Smooth muscle cell (in vitro differentiated cells): ENCODE measurements around the gene NACC1. TPM values are rescaled to one million over a fixed set of nuclear protein-coding genes. Genes with fewer than 3 reads are reported as not detected.

Experiments used
- DNase-seq: peaks from one replicate; lab custom pipeline; 2025; ENCODE audit not compliant: unreplicated experiment; lab: John Stamatoyannopoulos, UW
- H2AFZ ChIP-seq: fragments of 200-600 bp; sonication (generic); 2 replicates; pipeline ENCODE4 v1.6.0; 2016; ENCODE audit warnings: antibody characterized with exemption, low read depth, mild to moderate bottlenecking
- H3F3A ChIP-seq: fragments of 200-600 bp; sonication (generic); 2 replicates; pipeline ENCODE4 v1.6.0; 2017; ENCODE audit warnings: antibody characterized with exemption, low read depth
- H3K27ac ChIP-seq: fragments of 200-600 bp; sonication (generic); 2 replicates; pipeline ENCODE4 v1.5.1; 2016; ENCODE audit warnings: low read depth, mild to moderate bottlenecking
- H3K27me3 ChIP-seq: fragments of 200-600 bp; sonication (generic); 2 replicates; pipeline ENCODE4 v1.6.1; 2016; ENCODE audit warnings: low read depth, mild to moderate bottlenecking
- H3K36me3 ChIP-seq: fragments of 200-600 bp; sonication (generic); 2 replicates; pipeline ENCODE4 v1.5.1; 2016; ENCODE audit warnings: low read depth
- H3K4me1 ChIP-seq: fragments of 200-600 bp; sonication (generic); 2 replicates; pipeline ENCODE4 v1.5.1; 2016; ENCODE audit warnings: low read depth
- H3K4me2 ChIP-seq: fragments of 200-600 bp; sonication (generic); 2 replicates; pipeline ENCODE4 v1.6.0; 2016; ENCODE audit warnings: mild to moderate bottlenecking
- H3K4me3 ChIP-seq: fragments of 200-600 bp; sonication (generic); 2 replicates; pipeline ENCODE4 v1.5.1; 2016; ENCODE audit warnings: mild to moderate bottlenecking
- H3K79me2 ChIP-seq: fragments of 200-600 bp; sonication (generic); 2 replicates; pipeline ENCODE4 v1.6.0; 2016; ENCODE audit warnings: low read depth, mild to moderate bottlenecking
- H3K9ac ChIP-seq: fragments of 200-600 bp; sonication (generic); 2 replicates; pipeline ENCODE4 v1.6.0; 2016; ENCODE audit warnings: low read depth
- H3K9me3 ChIP-seq: fragments of 200-600 bp; sonication (generic); replicated peaks from 2 replicates; pipeline ENCODE4 v1.5.1; 2016; ENCODE audit warnings: low read depth
- H4K20me1 ChIP-seq: fragments of 200-600 bp; sonication (generic); 2 replicates; pipeline ENCODE4 v1.6.0; 2016; ENCODE audit warnings: low read depth
- CTCF ChIP-seq: fragments of 200-600 bp; sonication (generic); IDR thresholded peaks from 2 replicates; pipeline ENCODE4 v1.5.1; 2017; ENCODE audit warnings: borderline replicate concordance, mild to moderate bottlenecking, antibody characterized with exemption; ENCODE audit not compliant: insufficient read depth, poor library complexity, severe bottlenecking
- WGBS: methylation state at CpG from one replicate; pipeline ENCODE4 v1.1.7; 2016; ENCODE audit warnings: low lambda C conversion rate; 5-methylcytosine and 5-hydroxymethylcytosine counted together
- polyA plus RNA-seq: library from polyadenylated mRNA; unstranded; fragments of >200 nt; fragmentation: Nextera tagmentation; extraction: Ambion mirVana; gene quantifications from 2 replicates; pipeline ENCODE4 v1.2.1, GENCODE V29; 2016
- total RNA-seq: library from RNA; depleted of rRNA; stranded (reverse); fragments of >200 nt; gene quantifications from 2 replicates; pipeline ENCODE4 v1.2.3, GENCODE V29; 2014

The NACC1 gene
- total and polyA plus RNA-seq, 2 experiments from 2014 or later = 9.9 to 44.6 TPM

GRCh38 chr19:13082192-13083007 is 35.7 kb upstream of the NACC1 start:
- Histone ChIP-seq H3K36me3 (no peaks in the 10 kb centered on the region), H3K9ac (no peak overlapping the region), H3K27ac (no peak overlapping the region), H3K4me3 (no peak overlapping the region), H2AFZ (no peak overlapping the region), H3K4me2 (no peak overlapping the region), H3F3A (no peaks in the 10 kb centered on the region), H3K27me3 (no peaks in the 10 kb centered on the region), H3K9me3 (no peaks in the 10 kb centered on the region), H3K79me2 (no peaks in the 10 kb centered on the region), H4K20me1 (no peaks in the 10 kb centered on the region), H3K4me1 (peaks cover 2% of the 10 kb centered on the region)
- WGBS = 36% methylated on average over 14 of the region's 14 CpGs
- peak; percentile 27 for TF ChIP-seq CTCF
- no peak for DNase-seq

GRCh38 chr19:13083008-13083404 is 35.1 kb upstream of the NACC1 start:
- 67% methylated on average over 7 of the region's 7 CpGs for WGBS
- Histone ChIP-seq H3F3A (no peaks in the 10 kb centered on the region), H3K79me2 (no peaks in the 10 kb centered on the region), H3K9me3 (no peaks in the 10 kb centered on the region), H3K9ac (no peak overlapping the region), H3K4me2 (no peak overlapping the region), H3K27me3 (no peaks in the 10 kb centered on the region), H4K20me1 (no peaks in the 10 kb centered on the region), H3K4me3 (no peak overlapping the region), H3K4me1 (peaks cover 2% of the 10 kb centered on the region), H2AFZ (no peak overlapping the region), H3K27ac (no peak overlapping the region), H3K36me3 (no peaks in the 10 kb centered on the region)
- TF ChIP-seq CTCF = no peak
- DNase-seq = no peak

GRCh38 chr19:13083627-13084026 is 34.4 kb upstream of the NACC1 start:
- H3K79me2 ChIP-seq = no peaks in the 10 kb centered on the region
- WGBS = 92% methylated on average over 9 of the region's 9 CpGs
- H3K4me2 ChIP-seq = no peak overlapping the region
- H3K9me3 ChIP-seq = no peaks in the 10 kb centered on the region
- H3F3A ChIP-seq = no peaks in the 10 kb centered on the region
- no peak for TF ChIP-seq CTCF
- no peak for DNase-seq
- no peak overlapping the region for H3K9ac ChIP-seq
- no peak overlapping the region for H2AFZ ChIP-seq
- no peaks in the 10 kb centered on the region for H3K27me3 ChIP-seq
- no peak overlapping the region for H3K27ac ChIP-seq
- peaks cover 2% of the 10 kb centered on the region for H3K4me1 ChIP-seq
- H3K36me3 ChIP-seq = no peaks in the 10 kb centered on the region
- no peaks in the 10 kb centered on the region for H4K20me1 ChIP-seq
- no peak overlapping the region for H3K4me3 ChIP-seq

GRCh38 chr19:13085666-13086065 is 32.4 kb upstream of the NACC1 start:
- Histone ChIP-seq H3K27ac (no peak overlapping the region), H3K4me2 (no peak overlapping the region), H3K36me3 (no peaks in the 10 kb centered on the region), H3K4me3 (no peak overlapping the region), H3K4me1 (peaks cover 2% of the 10 kb centered on the region), H2AFZ (no peak overlapping the region), H3K79me2 (no peaks in the 10 kb centered on the region), H3K9me3 (no peaks in the 10 kb centered on the region), H3F3A (no peaks in the 10 kb centered on the region), H4K20me1 (no peaks in the 10 kb centered on the region), H3K9ac (no peak overlapping the region), H3K27me3 (no peaks in the 10 kb centered on the region)
- no peak for TF ChIP-seq CTCF
- DNase-seq = no peak
- WGBS = 53% methylated on average over 7 of the region's 7 CpGs
